ENCODE results near the gene ANTXR1.

The ANTXR1 gene

DNA sequence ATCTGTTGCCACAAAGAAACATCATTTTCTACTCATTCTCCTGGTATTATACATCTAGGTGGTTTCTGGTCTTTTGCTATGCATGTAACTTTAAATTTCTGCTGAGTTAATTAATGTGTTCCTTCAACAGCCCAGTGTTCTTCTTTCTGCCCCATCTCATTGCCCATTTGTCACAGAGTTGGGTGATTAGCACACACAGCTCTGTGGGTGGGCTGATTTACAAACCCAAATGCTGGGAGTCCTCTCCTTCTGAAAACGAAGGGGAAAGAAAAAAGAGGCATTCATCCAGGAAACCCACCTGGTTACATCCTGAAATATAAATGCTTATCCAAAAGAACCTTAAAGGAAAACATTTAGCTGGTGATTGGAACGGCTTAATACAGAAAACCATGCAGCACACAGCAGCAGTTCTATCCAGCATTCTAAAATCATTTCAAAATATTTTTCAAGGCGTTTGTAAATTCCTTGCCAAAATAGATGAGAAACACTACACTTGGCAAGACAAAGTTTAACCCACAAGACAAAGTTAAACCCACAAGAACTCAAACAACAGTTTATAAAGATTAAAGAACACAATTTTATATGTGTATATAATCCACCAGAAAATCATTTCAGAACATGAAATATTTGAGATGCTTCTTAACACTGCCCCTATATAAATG is 177.9 kb downstream of the ANTXR1 start:
- no peak overlapping the region for H3K4me2 ChIP-seq (ENCODE audit: low read depth, low read length, poor library complexity, severe bottlenecking)
- H3K9me3 ChIP-seq (ENCODE audit: insufficient read depth, low read depth, low read length), result no peaks in the 10 kb centered on the region
- H3K27me3 ChIP-seq (ENCODE audit: insufficient read depth, low read length, poor library complexity, severe bottlenecking), result no peaks in the 10 kb centered on the region
- H2AFZ ChIP-seq (ENCODE audit: low read length), result no peak overlapping the region
- H3K9ac ChIP-seq (ENCODE audit: low read depth, low read length, poor library complexity, severe bottlenecking), result no peak overlapping the region
- TF ChIP-seq EZH2phosphoT487 (IDR thresholded peaks at IDR 0.05; ENCODE audit: borderline replicate concordance), result no peak
- TF ChIP-seq, protein P1, sequence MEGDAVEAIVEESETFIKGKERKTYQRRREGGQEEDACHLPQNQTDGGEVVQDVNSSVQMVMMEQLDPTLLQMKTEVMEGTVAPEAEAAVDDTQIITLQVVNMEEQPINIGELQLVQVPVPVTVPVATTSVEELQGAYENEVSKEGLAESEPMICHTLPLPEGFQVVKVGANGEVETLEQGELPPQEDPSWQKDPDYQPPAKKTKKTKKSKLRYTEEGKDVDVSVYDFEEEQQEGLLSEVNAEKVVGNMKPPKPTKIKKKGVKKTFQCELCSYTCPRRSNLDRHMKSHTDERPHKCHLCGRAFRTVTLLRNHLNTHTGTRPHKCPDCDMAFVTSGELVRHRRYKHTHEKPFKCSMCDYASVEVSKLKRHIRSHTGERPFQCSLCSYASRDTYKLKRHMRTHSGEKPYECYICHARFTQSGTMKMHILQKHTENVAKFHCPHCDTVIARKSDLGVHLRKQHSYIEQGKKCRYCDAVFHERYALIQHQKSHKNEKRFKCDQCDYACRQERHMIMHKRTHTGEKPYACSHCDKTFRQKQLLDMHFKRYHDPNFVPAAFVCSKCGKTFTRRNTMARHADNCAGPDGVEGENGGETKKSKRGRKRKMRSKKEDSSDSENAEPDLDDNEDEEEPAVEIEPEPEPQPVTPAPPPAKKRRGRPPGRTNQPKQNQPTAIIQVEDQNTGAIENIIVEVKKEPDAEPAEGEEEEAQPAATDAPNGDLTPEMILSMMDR (conservative IDR thresholded peaks at IDR 0.05; ENCODE audit: low read length), result no peak
- no peak overlapping the region for H3K4me3 ChIP-seq (ENCODE audit: low read length, poor library complexity, severe bottlenecking)
- H4K20me1 ChIP-seq (ENCODE audit: insufficient read depth, low read length, poor library complexity, severe bottlenecking), result no peaks in the 10 kb centered on the region
- no peaks in the 10 kb centered on the region; the same call in 1 of the 2 replicates for H3K36me3 ChIP-seq (ENCODE audit: insufficient read depth, low read length)
- H3K79me2 ChIP-seq (ENCODE audit: insufficient read depth, low read length), result no peaks in the 10 kb centered on the region
- no peaks in the 10 kb centered on the region for H3K4me1 ChIP-seq (ENCODE audit: insufficient read depth, low read length, poor library complexity, severe bottlenecking)
- no peaks in the 10 kb centered on the region for H3K9me2 ChIP-seq (replicated peaks; ENCODE audit: low read depth, low read length)
- H3F3A ChIP-seq (ENCODE audit: low read depth), result no peaks in the 10 kb centered on the region

DNA sequence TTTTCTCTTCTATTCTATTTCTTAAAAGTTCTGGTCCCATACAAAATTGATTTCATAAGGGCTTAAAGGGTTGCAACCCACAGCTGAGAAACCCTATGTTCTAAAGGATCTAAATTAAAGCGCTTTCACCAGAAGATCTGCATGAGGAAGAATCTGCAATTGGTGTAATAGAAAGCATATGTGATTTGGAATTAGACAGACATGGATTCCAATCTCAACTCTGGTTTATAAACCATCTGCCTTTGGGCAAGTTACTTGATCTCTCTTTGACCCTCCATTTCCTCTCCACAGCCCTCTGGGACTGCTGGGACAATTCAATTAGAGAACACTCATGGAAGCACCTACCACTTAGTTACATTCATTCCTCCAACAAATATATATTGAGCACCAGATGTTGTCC is 178.7 kb downstream of the ANTXR1 start:
- no peak for TF ChIP-seq EZH2phosphoT487 (IDR thresholded peaks at IDR 0.05; ENCODE audit: borderline replicate concordance)
- TF ChIP-seq, protein P1 (conservative IDR thresholded peaks at IDR 0.05; ENCODE audit: low read length), result no peak
- H3K4me3 ChIP-seq (ENCODE audit: low read length, poor library complexity, severe bottlenecking), result no peak overlapping the region
- H2AFZ ChIP-seq (ENCODE audit: low read length), result no peak overlapping the region
- no peaks in the 10 kb centered on the region for H3K27me3 ChIP-seq (ENCODE audit: insufficient read depth, low read length, poor library complexity, severe bottlenecking)
- no peaks in the 10 kb centered on the region for H3K9me2 ChIP-seq (replicated peaks; ENCODE audit: low read depth, low read length)
- H4K20me1 ChIP-seq (ENCODE audit: insufficient read depth, low read length, poor library complexity, severe bottlenecking), result no peaks in the 10 kb centered on the region
- H3K79me2 ChIP-seq (ENCODE audit: insufficient read depth, low read length), result no peaks in the 10 kb centered on the region
- no peaks in the 10 kb centered on the region for H3F3A ChIP-seq (ENCODE audit: low read depth)
- H3K4me2 ChIP-seq (ENCODE audit: low read depth, low read length, poor library complexity, severe bottlenecking), result no peak overlapping the region
- no peaks in the 10 kb centered on the region for H3K9me3 ChIP-seq (ENCODE audit: insufficient read depth, low read depth, low read length)
- H3K36me3 ChIP-seq (ENCODE audit: insufficient read depth, low read length), result no peaks in the 10 kb centered on the region; the same call in 1 of the 2 replicates
- H3K4me1 ChIP-seq (ENCODE audit: insufficient read depth, low read length, poor library complexity, severe bottlenecking), result no peaks in the 10 kb centered on the region
- no peak overlapping the region for H3K9ac ChIP-seq (ENCODE audit: low read depth, low read length, poor library complexity, severe bottlenecking)

- no peaks in the 10 kb centered on the region for H3K27me3 ChIP-seq (ENCODE audit: insufficient read depth, low read length, poor library complexity, severe bottlenecking)
- H3K9me2 ChIP-seq (replicated peaks; ENCODE audit: low read depth, low read length), result no peaks in the 10 kb centered on the region
- no peaks in the 10 kb centered on the region for H3F3A ChIP-seq (ENCODE audit: low read depth)
- no peak overlapping the region for H3K4me3 ChIP-seq (ENCODE audit: low read length, poor library complexity, severe bottlenecking)
- no peaks in the 10 kb centered on the region for H3K9me3 ChIP-seq (ENCODE audit: insufficient read depth, low read depth, low read length)
- H2AFZ ChIP-seq (ENCODE audit: low read length), result no peak overlapping the region
- H4K20me1 ChIP-seq (ENCODE audit: insufficient read depth, low read length, poor library complexity, severe bottlenecking), result no peaks in the 10 kb centered on the region
- H3K4me2 ChIP-seq (ENCODE audit: low read depth, low read length, poor library complexity, severe bottlenecking), result no peak overlapping the region
- TF ChIP-seq, protein P1 (conservative IDR thresholded peaks at IDR 0.05; ENCODE audit: low read length), result peak; percentile 17; the same call in 1 of the 2 replicates
- no peak for TF ChIP-seq EZH2phosphoT487 (IDR thresholded peaks at IDR 0.05; ENCODE audit: borderline replicate concordance)
- H3K79me2 ChIP-seq (ENCODE audit: insufficient read depth, low read length), result no peaks in the 10 kb centered on the region
- H3K9ac ChIP-seq (ENCODE audit: low read depth, low read length, poor library complexity, severe bottlenecking), result no peak overlapping the region
- no peaks in the 10 kb centered on the region for H3K4me1 ChIP-seq (ENCODE audit: insufficient read depth, low read length, poor library complexity, severe bottlenecking)
- H3K36me3 ChIP-seq (ENCODE audit: insufficient read depth, low read length), result no peaks in the 10 kb centered on the region; the same call in 1 of the 2 replicates
These were observed 179.4 kb downstream of the ANTXR1 start for GRCh38 chr2:69192176-69192945.
